ENCODE data around the gene PRKN.

The PRKN gene

DNA sequence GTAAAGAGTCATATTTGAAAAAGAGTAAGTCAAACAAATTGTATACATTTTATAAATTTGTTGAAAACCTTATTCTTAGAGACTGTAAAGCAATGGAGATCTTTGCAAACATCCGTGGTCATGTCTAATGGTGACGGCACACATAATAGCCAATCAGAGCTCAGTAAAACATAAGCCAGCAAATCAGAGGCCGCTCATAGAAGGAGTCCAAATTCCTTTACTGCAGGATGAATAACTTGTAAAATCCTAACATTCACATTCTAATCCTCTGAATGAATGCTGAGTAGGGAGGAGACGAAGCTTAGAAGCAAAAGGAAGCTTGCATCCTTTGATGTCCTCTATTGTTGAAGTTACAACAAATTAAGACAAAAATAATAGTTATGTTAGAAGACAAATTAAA lies 401.7 kb downstream of the PRKN start:
- no peak overlapping the region for H3K4me3 ChIP-seq (ENCODE audit: low read depth, low read length)
- TF ChIP-seq, protein P1, sequence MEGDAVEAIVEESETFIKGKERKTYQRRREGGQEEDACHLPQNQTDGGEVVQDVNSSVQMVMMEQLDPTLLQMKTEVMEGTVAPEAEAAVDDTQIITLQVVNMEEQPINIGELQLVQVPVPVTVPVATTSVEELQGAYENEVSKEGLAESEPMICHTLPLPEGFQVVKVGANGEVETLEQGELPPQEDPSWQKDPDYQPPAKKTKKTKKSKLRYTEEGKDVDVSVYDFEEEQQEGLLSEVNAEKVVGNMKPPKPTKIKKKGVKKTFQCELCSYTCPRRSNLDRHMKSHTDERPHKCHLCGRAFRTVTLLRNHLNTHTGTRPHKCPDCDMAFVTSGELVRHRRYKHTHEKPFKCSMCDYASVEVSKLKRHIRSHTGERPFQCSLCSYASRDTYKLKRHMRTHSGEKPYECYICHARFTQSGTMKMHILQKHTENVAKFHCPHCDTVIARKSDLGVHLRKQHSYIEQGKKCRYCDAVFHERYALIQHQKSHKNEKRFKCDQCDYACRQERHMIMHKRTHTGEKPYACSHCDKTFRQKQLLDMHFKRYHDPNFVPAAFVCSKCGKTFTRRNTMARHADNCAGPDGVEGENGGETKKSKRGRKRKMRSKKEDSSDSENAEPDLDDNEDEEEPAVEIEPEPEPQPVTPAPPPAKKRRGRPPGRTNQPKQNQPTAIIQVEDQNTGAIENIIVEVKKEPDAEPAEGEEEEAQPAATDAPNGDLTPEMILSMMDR (IDR thresholded peaks at IDR 0.05; ENCODE audit: low read depth, low read length), result no peak

DNA sequence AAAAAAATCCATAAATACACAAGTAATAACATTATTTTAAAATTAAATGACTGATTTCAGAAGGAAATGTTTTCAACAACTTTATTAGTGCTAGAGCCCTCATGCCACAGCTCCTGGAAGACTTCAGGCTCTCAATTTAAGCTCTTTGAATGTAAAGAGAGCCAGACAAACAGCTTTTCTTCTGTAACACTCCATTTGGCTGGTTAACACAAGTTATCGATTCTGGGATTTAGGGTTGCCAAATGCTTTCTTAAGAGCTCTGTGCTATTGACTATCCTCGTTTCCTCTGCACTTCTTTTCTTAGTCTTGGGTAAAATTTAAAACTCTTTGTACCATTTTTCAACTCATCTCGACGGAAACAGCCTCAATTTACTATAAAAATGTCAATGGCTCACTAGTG lies 402.5 kb downstream of the PRKN start:
- H3K4me3 ChIP-seq (ENCODE audit: low read depth, low read length), result no peak overlapping the region
- TF ChIP-seq, protein P1 (IDR thresholded peaks at IDR 0.05; ENCODE audit: low read depth, low read length), result no peak

DNA sequence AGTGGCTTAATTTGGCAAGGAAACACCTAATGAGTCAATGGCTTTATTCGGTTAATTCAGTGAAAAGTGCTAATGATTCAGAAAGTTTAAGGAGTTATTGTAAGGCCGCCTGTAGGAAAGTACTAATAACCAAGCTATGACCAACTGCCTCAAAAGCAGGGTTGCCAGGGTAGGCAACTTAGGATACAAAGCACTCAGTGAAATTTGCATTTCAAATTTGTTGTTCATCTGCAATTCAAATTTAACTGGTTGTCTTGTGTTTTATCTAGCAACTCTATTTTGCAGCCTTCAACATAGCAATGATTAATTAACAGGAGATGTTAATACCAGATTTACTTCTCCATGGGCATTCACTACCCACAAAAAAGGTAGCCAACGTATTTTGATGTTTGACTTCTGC lies 412.3 kb downstream of the PRKN start:
- no peak overlapping the region for H3K4me3 ChIP-seq (ENCODE audit: low read depth, low read length)

DNA sequence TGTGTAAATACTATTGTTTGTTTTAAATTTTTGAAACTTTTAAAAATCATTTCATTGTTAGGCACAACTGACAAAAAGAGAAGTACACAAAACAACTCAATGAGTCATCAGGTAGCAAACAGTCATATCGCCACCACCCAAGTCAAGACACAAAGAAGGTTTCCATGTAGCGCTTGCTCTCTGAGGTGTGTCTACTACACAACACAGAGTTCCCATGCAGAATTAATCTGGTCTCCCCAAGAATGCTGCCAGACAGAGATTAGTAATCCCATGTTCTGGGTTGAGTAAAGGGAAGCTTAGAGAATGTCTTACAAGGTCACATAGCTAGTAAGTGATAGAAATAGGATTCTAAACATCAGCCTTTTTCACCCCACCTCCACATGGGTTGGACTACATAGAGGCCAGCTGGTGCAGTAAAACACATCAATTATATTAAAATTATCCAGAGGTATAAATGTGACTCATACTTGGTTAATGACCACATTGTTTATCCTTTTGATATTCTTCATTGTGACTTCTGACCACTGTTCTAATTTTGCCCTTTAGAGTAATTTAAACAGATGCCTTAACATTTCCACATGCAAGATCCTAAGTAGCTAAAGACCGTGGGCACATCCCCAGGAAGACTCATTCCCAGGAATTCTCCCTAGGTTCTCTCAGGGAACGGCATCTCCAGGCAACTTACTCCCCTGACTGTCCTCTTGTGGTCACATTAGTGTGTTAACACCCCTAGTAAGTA lies 413.5 kb downstream of the PRKN start:
- TF ChIP-seq, protein P1 (IDR thresholded peaks at IDR 0.05; ENCODE audit: low read depth, low read length), result no peak
- no peak overlapping the region for H3K4me3 ChIP-seq (ENCODE audit: low read depth, low read length)

More for the DNA sequence above, 412.3 kb downstream of the PRKN start:
- TF ChIP-seq, protein P1 (IDR thresholded peaks at IDR 0.05; ENCODE audit: low read depth, low read length), result no peak

DNA sequence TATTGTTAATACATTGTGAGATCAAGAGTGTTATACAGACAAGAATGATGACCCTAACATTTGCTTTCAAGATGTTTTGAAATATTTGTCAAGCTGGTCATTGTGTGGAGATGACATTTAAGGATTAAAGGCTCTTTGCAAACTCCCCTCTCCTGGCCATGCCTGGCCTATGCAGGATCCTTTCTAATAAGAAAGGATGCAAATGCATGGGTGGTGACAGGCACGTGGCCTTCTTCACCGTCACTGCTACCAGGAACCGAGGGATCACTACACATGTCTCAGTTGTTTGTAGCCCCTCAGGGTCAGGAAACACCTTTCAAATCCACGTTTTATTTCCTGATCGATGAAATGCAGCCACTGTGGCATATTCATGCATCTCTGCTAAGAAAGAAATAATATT lies 419.7 kb downstream of the PRKN start:
- TF ChIP-seq, protein P1 (IDR thresholded peaks at IDR 0.05; ENCODE audit: low read depth, low read length), result no peak
- H3K4me3 ChIP-seq (ENCODE audit: low read depth, low read length), result no peak overlapping the region

DNA sequence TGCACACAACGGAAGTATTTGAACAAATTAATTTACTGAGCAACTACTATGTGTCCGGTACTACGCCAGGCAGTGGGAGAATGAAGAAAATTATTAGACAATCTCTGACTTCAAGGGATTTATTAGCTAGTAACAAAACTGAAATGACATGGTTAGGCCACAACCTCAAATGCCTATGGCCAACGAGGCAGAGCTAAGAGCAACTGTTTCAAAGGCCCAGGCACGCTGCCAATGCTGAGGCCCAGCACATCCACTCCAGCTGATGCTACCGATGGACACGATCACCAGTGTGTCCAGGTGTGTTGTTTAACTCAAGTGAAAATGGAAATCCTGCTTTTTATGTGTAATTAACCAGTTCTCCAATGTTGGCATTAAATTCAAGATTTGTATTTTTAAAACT lies 420.9 kb downstream of the PRKN start:
- TF ChIP-seq, protein P1 (IDR thresholded peaks at IDR 0.05; ENCODE audit: low read depth, low read length), result no peak
- H3K4me3 ChIP-seq (ENCODE audit: low read depth, low read length), result no peak overlapping the region

DNA sequence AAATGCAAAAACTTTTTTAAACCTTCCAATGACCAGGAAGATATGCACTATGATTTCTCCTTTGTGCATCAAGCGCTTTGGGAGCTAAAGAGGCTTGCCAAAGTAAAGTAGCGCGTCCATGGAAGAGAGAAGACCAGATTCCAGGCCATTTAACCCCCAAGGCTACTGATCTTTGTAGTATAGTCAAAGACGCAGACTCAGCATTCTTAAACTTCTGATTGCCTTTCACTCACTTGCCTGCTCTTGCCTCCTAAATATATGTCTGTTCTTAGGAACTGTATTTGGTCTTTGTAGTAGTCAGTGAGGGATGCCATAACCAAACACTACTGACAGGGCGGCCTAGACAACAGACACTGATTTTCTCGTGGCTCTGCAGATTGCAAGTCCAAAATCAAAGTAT lies 426.4 kb downstream of the PRKN start:
- TF ChIP-seq, protein P1 (IDR thresholded peaks at IDR 0.05; ENCODE audit: low read depth, low read length), result no peak
- no peak overlapping the region for H3K4me3 ChIP-seq (ENCODE audit: low read depth, low read length)

All from WI38 (cell line).